Measurements from ENCODE around the gene PFKL.
"Not testable (repeated sequence)": the region's sequence is repeated elsewhere in the genome, so short reads cannot be mapped to it uniquely, and the experiment has no call there.

The PFKL gene

GRCh38 chr21:44275041-44275440 is 24.8 kb upstream of the PFKL start:
- DNase-seq (ENCODE audit: low read depth, low spot score): no peak
- H3K27ac ChIP-seq: no peak overlapping the region

GRCh38 chr21:44279354-44280260 is 20.2 kb upstream of the PFKL start:
- DNase-seq (ENCODE audit: low read depth, low spot score): no peak

DNA sequence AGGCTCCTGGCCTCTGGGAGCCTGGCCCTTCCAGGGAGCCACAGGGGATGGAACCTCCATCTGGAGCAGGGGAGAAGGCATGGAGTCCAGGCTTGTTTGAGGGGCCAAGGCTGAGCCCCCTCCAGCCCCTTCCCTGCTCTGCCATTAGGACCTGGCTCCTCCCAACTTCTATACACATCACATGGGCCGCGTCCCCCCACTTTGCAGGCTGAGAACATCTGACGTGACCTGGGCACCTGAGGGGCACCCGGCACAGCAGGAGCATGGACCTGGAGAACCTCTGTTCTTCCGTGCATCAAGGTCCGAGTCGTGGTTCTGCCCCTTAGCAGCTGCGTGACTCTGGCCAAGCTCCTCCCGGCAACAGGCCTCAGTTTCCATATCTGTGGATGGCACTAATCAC is 18.1 kb upstream of the PFKL start:
- no peak overlapping the region for H3K27ac ChIP-seq
- no peak for DNase-seq (ENCODE audit: low read depth, low spot score)

More at GRCh38 chr21:44279354-44280260, 20.2 kb upstream of the PFKL start:
- H3K27ac ChIP-seq: no peak overlapping the region

GRCh38 chr21:44282370-44282769 is 17.5 kb upstream of the PFKL start:
- H3K27ac ChIP-seq: no peak overlapping the region
- no peak for DNase-seq (ENCODE audit: low read depth, low spot score)

GRCh38 chr21:44283211-44283785 is 16.6 kb upstream of the PFKL start:
- not testable (repeated sequence) for H3K27ac ChIP-seq; DNase-seq (ENCODE audit: low read depth, low spot score)

DNA sequence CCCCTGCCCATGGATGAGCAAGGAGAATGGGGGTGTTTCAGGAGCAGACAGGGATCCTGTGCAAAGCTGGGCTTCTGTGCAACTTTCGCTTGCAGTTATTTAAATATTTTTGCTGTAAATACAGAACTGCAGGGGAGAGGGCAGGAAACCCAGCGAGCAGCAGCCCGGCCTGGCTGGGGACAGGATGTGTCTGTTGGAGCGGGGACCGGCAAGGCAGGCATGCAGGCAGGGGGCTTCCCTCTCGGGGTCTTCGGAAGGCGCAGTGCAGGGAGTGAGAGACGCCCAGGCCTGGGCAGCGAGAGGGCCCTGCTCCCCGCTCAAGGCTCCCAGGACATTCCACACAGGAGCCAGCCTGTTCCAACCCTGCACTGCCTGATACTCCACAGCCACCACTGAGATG is 15.9 kb upstream of the PFKL start:
- DNase-seq (ENCODE audit: low read depth, low spot score): no peak
- H3K27ac ChIP-seq: no peak overlapping the region

DNA sequence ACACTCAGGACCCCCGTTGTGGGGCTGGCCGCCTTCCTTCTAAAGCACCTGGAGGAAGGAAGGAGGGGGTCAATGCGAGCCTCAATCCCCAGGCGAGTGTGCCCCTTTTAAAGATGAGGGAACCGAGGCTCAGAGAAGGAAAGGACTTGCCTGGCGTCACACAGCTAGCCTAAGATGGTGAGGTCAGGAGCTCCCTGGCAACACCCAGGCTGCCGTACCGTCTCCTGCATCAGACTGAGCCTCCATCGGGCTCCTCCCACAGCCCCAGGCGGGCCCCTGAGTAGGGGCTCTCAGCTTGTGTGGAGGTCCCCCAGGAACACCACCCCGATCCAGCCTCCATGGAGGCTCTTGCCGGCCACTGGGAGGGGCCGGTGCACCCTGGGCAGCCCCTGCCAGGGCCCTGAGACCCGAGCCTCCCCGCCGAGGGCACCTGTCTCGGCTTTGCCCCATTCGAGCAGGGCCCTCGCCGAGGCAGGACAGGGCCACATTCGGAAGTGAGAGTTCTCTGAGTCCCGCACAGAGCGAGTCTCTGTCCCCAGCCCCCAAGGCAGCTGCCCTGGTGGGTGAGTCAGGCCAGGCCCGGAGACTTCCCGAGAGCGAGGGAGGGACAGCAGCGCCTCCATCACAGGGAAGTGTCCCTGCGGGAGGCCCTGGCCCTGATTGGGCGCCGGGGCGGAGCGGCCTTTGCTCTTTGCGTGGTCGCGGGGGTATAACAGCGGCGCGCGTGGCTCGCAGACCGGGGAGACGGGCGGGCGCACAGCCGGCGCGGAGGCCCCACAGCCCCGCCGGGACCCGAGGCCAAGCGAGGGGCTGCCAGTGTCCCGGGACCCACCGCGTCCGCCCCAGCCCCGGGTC is 14.5 kb upstream of the PFKL start, which contains the start of gene AIRE:
Gene AIRE, plus strand, starts transcription at position 739 of the 855 bp plus-strand sequence. CDS start 131 bp downstream, outside the sequence.
- DNase-seq (ENCODE audit: low read depth, low spot score): no peak
- no peak within 1 kb of the TSS for H3K27ac ChIP-seq

- no peak overlapping the region for H3K27ac ChIP-seq
- DNase-seq (ENCODE audit: low read depth, low spot score): no peak
Measured at GRCh38 chr21:44286086-44286715, 13.7 kb upstream of the PFKL start.

DNA sequence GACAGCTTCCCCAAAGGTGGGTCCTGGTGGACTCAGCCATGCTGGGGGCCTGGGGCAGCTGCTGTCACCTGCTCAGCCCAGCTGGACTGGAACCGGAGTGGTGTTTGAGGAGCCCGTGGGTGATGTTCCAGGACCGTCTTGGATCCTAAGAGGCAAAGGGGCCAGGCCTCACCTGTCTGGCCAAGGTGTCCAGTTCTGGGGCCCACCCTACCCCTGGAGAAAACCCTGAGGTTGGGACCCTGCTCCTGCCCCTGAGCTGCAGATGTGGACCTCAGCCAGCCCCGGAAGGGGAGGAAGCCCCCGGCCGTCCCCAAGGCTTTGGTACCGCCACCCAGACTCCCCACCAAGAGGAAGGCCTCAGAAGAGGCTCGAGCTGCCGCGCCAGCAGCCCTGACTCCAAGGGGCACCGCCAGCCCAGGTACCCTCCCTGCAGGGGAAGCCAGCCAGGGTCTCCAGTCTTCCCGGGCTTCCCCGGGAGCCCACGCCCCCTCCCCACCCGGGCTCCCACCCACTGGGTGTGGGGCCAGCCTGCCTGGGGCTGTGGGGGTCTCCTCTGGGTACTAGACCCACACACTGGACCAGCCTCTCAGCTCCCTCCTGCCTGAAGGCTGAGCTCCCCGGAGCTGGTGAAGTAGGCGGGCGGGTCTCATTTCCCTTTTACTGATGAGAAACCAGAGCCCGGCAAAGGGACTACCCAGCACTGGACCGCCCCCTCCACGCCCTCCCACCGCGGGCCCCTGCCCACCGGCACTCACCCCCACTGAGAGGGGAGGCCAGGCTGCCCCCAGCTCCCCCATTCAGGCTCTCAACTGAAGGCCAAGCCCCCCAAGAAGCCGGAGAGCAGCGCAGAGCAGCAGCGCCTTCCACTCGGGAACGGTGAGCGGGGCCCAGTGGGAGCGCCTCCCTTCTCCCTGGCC is 12.9 kb upstream of the PFKL start:
- no peak overlapping the region for H3K27ac ChIP-seq
- no peak for DNase-seq (ENCODE audit: low read depth, low spot score)

GRCh38 chr21:44288251-44289110 is 11.4 kb upstream of the PFKL start:
- DNase-seq (ENCODE audit: low read depth, low spot score): no peak
- no peak overlapping the region for H3K27ac ChIP-seq

- DNase-seq (ENCODE audit: low read depth, low spot score): no peak
- H3K27ac ChIP-seq: no peak overlapping the region
Measured at GRCh38 chr21:44289381-44290010, 10.4 kb upstream of the PFKL start.

- H3K27ac ChIP-seq: no peak overlapping the region
- DNase-seq (ENCODE audit: low read depth, low spot score): no peak
Measured at GRCh38 chr21:44290327-44291077, 9.4 kb upstream of the PFKL start.

DNA sequence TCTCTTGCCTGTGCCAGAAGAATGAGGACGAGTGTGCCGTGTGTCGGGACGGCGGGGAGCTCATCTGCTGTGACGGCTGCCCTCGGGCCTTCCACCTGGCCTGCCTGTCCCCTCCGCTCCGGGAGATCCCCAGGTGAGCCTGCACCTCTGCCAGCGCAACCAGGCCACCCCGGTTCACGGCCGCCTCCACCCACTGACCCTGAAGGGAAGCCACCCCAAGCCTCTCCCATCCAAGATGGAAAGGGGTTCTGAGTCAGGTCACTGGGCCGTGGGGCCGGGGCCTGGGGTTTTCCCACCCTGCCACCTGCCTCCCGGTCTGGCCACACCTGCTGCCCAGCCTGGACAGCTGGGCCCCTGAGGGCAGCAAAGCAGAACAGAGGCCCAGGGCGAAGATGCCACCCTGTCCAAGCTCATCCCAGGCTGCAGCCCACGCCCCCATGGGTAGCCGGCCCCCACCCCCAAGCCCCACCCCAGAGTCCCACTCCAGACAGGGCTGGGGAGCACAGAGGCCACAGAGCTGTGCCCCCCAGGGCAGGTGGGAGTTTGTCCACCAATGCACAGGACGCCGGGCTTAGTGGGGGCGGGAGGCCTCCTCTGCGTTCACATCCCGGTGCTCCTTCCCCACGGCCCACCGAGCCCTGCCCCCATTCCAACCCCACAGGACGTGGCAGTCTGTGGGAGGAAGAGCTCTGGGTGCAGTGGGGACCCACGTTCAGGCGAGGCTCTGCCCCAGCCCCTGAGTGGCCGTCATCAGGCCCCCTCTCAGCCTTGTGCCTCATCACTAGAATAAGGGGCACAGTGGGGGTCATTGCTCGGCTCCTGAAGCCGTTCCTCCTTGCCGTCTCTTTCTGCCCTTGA is 8.5 kb upstream of the PFKL start:
- no peak overlapping the region for H3K27ac ChIP-seq
- DNase-seq (ENCODE audit: low read depth, low spot score): no peak

DNA sequence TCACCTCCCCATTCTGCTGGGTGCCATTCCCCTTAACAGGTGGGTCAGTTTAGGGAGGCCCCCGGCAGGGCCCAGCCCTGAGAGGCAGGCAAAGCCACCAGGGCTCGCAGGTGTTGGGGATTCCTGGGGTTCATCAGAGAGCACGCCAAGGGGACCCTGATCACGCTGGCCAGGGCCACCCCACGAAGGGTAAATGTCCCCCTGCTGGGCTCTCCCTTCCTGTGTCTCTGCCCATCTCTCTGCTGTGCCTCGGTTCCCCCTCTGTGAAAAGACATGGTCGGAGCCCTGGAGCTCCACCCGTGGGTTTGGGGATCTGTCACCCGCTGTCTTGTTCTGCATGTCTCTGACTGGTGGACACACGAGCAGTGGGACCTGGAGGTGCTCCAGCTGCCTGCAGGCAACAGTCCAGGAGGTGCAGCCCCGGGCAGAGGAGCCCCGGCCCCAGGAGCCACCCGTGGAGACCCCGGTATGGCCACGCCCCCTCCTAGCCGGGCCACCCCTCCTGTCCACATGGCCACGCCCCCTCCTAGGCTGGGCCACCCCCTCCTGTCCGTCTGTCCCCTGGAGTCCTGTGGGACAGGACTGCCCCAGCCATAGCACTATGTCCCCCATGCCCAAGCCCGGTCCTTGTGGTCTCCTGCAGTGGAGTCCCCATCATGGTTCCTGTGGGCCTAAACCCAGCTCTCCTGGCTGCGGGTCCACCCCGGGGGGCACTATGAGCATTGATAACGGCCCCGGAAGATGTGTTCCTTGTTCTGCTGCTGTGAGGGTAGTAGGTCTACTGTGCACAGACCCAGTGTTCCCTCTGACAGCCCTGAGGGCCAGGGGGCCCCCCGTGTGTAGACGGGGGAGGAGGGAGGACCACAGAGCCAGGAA is 7.7 kb upstream of the PFKL start:
- no peak for DNase-seq (ENCODE audit: low read depth, low spot score)
- H3K27ac ChIP-seq: no peak overlapping the region

GRCh38 chr21:44292812-44293195 is 7.0 kb upstream of the PFKL start:
- no peak overlapping the region for H3K27ac ChIP-seq

More at GRCh38 chr21:44292812-44293195, 7.0 kb upstream of the PFKL start:
- DNase-seq (ENCODE audit: low read depth, low spot score): no peak

All from epithelial cell of prostate (primary cell).